GM21825 (cell line): ENCODE results near the gene CAD.
"Not testable (repeated sequence)": the region's sequence is repeated elsewhere in the genome, so short reads cannot be mapped to it uniquely, and the experiment has no call there.

Experiments used
- ATAC-seq: cut with Tn5 transposase; IDR thresholded peaks from one replicate; pipeline ENCODE4 v1.9.1; 2021; ENCODE audit warnings: mild to moderate bottlenecking, moderate library complexity; ENCODE audit not compliant: unreplicated experiment

CAD gene

GRCh38 chr2:27198068-27198467 lies 19.1 kb upstream of the CAD start:
- not testable (repeated sequence) for ATAC-seq

- no peak for ATAC-seq
Measured at GRCh38 chr2:27198627-27199026, 18.5 kb upstream of the CAD start.

GRCh38 chr2:27199241-27199640 lies 17.9 kb upstream of the CAD start:
- no peak for ATAC-seq

- no peak for ATAC-seq
Measured at GRCh38 chr2:27201675-27202074, 15.5 kb upstream of the CAD start.

GRCh38 chr2:27202854-27203253 lies 14.3 kb upstream of the CAD start:
- ATAC-seq = no peak

GRCh38 chr2:27203741-27204140 lies 13.4 kb upstream of the CAD start:
- no peak for ATAC-seq

GRCh38 chr2:27204566-27204965 lies 12.6 kb upstream of the CAD start:
- no peak for ATAC-seq

- ATAC-seq = no peak
Measured at GRCh38 chr2:27205206-27205605, 12.0 kb upstream of the CAD start.

- ATAC-seq = no peak
Measured at GRCh38 chr2:27206346-27206745, 10.8 kb upstream of the CAD start.

GRCh38 chr2:27208486-27209050 lies 8.6 kb upstream of the CAD start:
- no peak for ATAC-seq

- no peak for ATAC-seq
Measured at GRCh38 chr2:27209621-27210401, 7.4 kb upstream of the CAD start.

GRCh38 chr2:27211241-27211942 lies 5.8 kb upstream of the CAD start:
- no peak for ATAC-seq

- peak; percentile 75 for ATAC-seq
Measured at GRCh38 chr2:27211943-27212625, 5.1 kb upstream of the CAD start, which contains the start of the genes ATRAID and SLC5A6. ATRAID (plus strand) TSS chr2:27212041; CDS start chr2:27212369, 328 bp downstream. SLC5A6 (minus strand) TSS chr2:27212268; CDS start chr2:27207650, 4,618 bp downstream.

- peak; percentile 3 for ATAC-seq
Measured at GRCh38 chr2:27212626-27213471, 4.3 kb upstream of the CAD start.

- no peak for ATAC-seq
Measured at GRCh38 chr2:27214941-27215340, 2.2 kb upstream of the CAD start.

- ATAC-seq = no peak
Measured at GRCh38 chr2:27216416-27217137, 592 bp upstream of the CAD start.

- no peak for ATAC-seq
Measured at GRCh38 chr2:27218614-27219013, 1.4 kb downstream of the CAD start.

- ATAC-seq = no peak
Measured at GRCh38 chr2:27219091-27219490, 1.9 kb downstream of the CAD start.

- ATAC-seq = no peak
Measured at GRCh38 chr2:27220091-27220490, 2.9 kb downstream of the CAD start.

- no peak for ATAC-seq
Measured at GRCh38 chr2:27221166-27221565, 4.0 kb downstream of the CAD start.
